Astrocyte of the spinal cord (primary cell): ENCODE data around the gene HRH1.

Experiments used
- DNase-seq: peaks from one replicate; pipeline ENCODE4 v3.0.0; 2011; ENCODE audit warnings: low read depth, low spot score
- H3K4me3 ChIP-seq: 2 replicates; pipeline ENCODE4 v1.5.1; 2011; ENCODE audit warnings: low read depth, mild to moderate bottlenecking, low read length, moderate library complexity
- in situ Hi-C: cut with HindIII; loops from 2 replicates; pipeline ENCODE4 v1.10.0; 2017; ENCODE audit warnings: low sequenced_read_pairs
- TF ChIP-seq, protein P1 (sequence below): IDR thresholded peaks from 2 replicates; pipeline ENCODE4 v1.5.1; 2012; ENCODE audit warnings: low read depth, mild to moderate bottlenecking, low read length, inconsistent platforms

HRH1 gene

DNA sequence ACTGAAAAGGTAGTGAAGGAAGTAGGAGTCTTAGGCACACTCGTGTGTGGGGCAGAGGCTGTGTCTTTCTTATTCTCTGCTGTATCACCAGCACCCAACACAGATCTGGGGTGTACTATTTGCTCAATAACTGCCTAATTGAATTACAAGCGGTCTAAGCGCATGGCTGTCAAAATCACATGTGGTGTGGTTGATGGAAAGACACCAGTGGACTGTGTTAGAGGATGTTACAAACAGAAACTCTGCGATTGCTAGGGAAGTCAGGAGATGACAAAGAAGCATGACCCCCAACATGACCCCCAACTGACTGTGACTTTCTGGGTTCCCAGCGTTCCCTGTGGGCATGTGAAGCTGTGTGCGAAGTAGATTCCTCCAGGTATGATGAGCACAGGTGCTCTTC is 149.9 kb downstream of the HRH1 start:
- in situ Hi-C loops, result no loop called here
- no peak for DNase-seq
- H3K4me3 ChIP-seq, result no peak overlapping the region
- TF ChIP-seq, protein P1, sequence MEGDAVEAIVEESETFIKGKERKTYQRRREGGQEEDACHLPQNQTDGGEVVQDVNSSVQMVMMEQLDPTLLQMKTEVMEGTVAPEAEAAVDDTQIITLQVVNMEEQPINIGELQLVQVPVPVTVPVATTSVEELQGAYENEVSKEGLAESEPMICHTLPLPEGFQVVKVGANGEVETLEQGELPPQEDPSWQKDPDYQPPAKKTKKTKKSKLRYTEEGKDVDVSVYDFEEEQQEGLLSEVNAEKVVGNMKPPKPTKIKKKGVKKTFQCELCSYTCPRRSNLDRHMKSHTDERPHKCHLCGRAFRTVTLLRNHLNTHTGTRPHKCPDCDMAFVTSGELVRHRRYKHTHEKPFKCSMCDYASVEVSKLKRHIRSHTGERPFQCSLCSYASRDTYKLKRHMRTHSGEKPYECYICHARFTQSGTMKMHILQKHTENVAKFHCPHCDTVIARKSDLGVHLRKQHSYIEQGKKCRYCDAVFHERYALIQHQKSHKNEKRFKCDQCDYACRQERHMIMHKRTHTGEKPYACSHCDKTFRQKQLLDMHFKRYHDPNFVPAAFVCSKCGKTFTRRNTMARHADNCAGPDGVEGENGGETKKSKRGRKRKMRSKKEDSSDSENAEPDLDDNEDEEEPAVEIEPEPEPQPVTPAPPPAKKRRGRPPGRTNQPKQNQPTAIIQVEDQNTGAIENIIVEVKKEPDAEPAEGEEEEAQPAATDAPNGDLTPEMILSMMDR, result no peak

DNA sequence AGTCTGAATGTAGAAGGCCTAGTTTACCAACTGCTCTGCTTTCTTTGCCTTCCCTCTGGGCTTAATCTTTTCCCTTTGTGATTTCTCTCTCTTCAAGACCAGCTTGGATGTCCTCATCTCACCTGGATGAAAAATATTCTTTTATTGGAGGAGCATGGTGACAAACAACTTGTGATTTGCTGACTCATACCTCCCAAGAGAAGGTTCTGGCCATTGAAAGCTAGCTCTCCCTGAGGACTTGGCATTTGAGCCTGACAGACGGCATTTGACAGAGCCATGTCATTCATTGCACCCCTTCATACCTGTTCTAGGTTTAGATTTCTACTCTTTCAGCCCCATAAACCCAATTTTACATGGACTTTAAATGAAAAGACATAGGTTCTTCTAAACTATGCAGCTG is 151.2 kb downstream of the HRH1 start:
- no peak for DNase-seq
- in situ Hi-C loops, result no loop called here
- TF ChIP-seq, protein P1, result no peak
- no peak overlapping the region for H3K4me3 ChIP-seq

DNA sequence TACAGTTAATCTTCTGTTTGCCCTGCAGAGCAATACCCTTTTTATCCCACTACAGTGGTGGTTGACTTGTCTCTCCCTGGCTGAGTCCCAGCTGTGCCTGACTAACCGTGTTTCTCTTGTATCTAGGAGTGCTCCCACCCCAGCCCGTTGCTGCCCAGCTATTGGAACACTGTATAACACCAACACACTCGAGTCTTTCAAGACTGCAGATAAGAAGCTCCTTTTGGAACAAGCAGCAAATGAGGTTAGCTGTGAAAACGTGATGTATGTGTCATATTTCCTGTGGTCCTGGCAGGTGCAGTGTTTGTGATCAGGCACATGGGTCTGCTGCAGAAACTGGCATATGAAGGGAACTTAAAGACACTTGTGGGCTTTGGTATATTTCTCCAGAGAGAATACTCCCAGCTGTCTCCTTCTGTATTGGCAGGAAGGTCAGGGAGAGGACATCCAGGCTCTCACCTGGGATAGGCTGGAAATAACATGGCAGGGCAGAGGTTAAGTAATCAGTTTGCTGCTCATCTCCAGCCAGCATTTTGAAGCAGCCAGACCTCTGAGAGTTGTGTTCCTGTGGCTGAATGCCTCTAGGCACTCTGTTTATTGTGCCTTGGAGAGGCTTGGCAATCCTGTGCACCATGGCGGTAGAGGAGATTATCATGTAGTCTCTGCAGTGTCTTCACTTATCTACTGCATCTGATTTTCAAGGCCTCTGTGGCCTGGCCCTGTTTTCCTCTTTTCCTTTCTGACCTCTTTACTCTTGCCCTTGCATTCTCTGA is 152.7 kb downstream of the HRH1 start:
- peak; percentile 37 for DNase-seq
- in situ Hi-C loops, result no loop called here
- H3K4me3 ChIP-seq, result no peak overlapping the region
- TF ChIP-seq, protein P1, result no peak

DNA sequence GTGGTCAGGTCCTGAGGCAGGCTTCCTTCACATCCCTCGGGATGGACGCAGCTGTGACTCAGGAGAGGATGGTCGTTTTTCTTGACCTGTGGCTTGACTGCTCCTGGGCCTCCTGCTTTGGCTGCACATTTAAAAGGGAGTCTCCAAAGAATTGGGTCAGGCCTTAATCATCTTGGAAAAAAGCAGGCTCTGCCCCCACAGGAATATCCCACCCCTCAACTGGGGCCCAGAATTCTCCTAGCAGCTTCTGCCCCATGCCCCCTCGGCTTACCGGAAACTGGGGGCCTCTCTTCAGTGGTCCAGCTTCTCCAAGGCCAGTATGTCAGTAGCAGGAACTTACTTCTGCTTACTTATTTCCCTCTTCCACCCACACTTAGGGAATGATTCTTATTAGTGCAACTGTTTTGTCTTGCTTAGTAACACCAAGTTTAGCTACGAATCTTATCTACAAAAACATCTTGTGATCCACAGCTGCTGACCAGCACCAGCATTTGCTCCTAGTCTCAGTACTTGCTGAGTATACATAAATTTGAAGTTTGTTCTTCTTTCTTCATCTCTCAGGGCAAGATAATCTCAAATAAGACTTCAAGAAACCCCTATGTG is 153.6 kb downstream of the HRH1 start:
- in situ Hi-C loops, result no loop called here
- DNase-seq, result no peak
- TF ChIP-seq, protein P1, result no peak
- H3K4me3 ChIP-seq, result no peak overlapping the region

DNA sequence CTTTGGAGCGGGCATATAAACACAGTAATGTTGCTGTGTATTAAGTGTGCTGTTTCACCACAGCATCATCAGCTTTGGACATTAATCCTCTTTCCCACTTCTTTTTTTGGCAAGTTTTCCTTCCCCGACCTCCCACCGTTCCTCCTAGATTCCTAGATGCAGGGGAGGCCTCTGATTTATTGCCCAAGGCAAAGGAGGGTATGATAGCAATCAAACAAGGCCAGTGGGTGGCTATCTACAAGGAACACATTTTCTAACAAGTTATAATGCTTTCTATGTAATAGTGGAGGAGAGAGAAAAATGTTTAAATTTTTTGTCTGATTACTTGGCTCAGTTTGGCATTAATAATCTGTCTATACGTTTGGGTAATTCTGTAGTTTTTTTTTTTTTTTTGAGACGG is 156.0 kb downstream of the HRH1 start:
- in situ Hi-C loops, result no loop called here
- no peak overlapping the region for H3K4me3 ChIP-seq
- no peak for DNase-seq
- TF ChIP-seq, protein P1, result no peak

DNA sequence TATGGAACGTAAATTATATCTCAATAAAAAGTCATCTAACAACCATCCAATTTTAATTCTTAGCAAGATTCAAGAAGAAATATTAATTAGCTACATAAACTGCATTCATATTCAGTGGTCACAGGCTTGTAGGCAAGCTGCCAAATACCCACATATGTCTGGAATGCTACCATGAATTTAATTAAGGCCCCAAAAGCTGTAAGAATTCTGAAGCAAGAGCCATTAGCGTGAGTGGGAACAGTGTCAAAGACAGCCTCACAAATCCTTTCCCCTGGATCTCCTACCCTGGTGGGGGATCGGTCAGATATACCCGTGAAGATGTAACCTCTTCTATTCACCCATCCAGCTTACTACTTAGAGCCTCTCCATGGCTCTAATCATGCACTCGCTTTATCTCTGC is 157.9 kb downstream of the HRH1 start:
- in situ Hi-C loops, result no loop called here
- no peak overlapping the region for H3K4me3 ChIP-seq
- TF ChIP-seq, protein P1, result no peak
- no peak for DNase-seq
